Nephron progenitor cell (in vitro differentiated cells): ENCODE data around the gene NDUFAF4.
A peak's percentile ranks its signal among the peaks of the same experiment; 100 is the strongest.

ENCODE experiments used
- DNase-seq: peaks from one replicate; pipeline ENCODE4 v3.0.0; 2021
- H3K27ac Mint-ChIP-seq: 2 replicates; pipeline ENCODE4 v1.8.0; 2021; ENCODE audit warnings: mild to moderate bottlenecking, moderate library complexity, mixed read lengths
- H3K27me3 Mint-ChIP-seq: 2 replicates; pipeline ENCODE4 v1.8.0; 2021; ENCODE audit warnings: mild to moderate bottlenecking, low read depth, mixed read lengths; ENCODE audit not compliant: poor library complexity
- H3K36me3 Mint-ChIP-seq: 2 replicates; pipeline ENCODE4 v1.8.0; 2021; ENCODE audit warnings: low read depth, mixed read lengths
- H3K4me1 Mint-ChIP-seq: 2 replicates; pipeline ENCODE4 v1.8.0; 2021; ENCODE audit warnings: mixed read lengths
- H3K4me3 Mint-ChIP-seq: 2 replicates; pipeline ENCODE4 v1.8.0; 2021; ENCODE audit warnings: mild to moderate bottlenecking, moderate library complexity, mixed read lengths
- H3K9me3 Mint-ChIP-seq: 2 replicates; pipeline ENCODE4 v1.8.0; 2021; ENCODE audit warnings: mild to moderate bottlenecking, moderate library complexity, mixed read lengths
- CTCF ChIP-seq: fragments of 200-600 bp; sonication (generic); IDR thresholded peaks from 2 replicates; pipeline ENCODE4 v1.5.0; 2021; ENCODE audit warnings: antibody characterized with exemption

Gene NDUFAF4

DNA sequence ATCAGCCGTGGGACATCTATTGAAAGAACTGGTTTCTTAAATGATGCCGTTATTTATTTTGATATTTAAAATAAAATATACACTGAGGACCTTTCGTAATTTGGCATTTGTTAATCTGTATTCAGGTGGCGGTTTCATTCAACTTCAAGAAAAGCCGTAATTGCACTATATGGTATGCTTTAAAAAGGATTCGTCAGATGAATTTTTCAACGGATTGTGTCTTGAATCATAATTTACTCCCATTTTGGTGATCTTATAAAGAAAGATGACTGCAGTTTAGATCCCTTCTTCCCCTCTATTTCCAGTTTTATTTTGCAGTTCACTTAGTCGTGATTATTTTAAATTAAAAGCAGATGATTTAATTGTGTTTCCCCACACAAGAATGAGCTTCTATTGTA lies 27.6 kb upstream of the NDUFAF4 start:
- Mint-ChIP-seq H3K4me1 (peaks cover 18% of the 10 kb centered on the region), H3K36me3 (no peaks in the 10 kb centered on the region), H3K9me3 (no peaks in the 10 kb centered on the region), H3K27ac (no peak overlapping the region), H3K4me3 (peak overlapping the region; percentile 93), H3K27me3 (peaks cover 63% of the 10 kb centered on the region)
- DNase-seq, result no peak
- TF ChIP-seq CTCF, result no peak

DNA sequence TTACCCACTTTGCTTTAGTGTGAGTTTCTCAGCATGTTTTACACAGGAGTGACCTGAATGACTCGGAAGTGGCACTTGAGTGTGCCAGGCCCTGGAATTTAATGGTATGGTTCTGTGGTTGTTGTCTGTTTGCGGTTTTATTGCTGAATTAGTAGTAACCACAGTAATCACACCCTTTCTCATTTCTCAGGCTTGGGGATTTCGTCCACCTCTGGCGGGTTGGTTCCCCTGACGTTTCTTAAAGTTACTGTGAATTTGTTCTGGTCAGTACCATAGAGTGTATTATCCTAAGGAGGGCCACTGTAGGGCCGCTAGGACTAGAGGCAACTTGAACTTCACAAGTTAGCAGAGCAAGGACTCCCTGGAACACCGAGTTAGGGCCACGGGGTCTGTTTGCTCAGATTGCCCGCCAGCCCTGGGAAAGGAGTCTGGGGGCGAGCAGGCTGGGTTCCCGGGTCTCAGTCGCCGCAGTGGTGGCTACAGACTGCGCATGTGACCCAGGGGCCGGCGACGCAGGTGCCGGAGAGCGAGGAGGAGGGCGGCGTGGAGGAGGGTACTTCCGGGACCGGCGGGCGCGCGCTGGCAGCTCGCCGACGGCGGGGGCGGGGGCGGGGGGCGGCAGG lies 26.3 kb upstream of the NDUFAF4 start:
- peak overlapping the region; percentile 93 for H3K4me3 Mint-ChIP-seq
- no peak for TF ChIP-seq CTCF
- H3K4me1 Mint-ChIP-seq, result peaks cover 18% of the 10 kb centered on the region
- H3K27ac Mint-ChIP-seq, result no peak overlapping the region
- DNase-seq, result no peak
- peaks cover 67% of the 10 kb centered on the region for H3K27me3 Mint-ChIP-seq
- no peaks in the 10 kb centered on the region for H3K36me3 Mint-ChIP-seq
- H3K9me3 Mint-ChIP-seq, result no peaks in the 10 kb centered on the region

- TF ChIP-seq CTCF, result no peak
- Mint-ChIP-seq H3K27ac (no peak overlapping the region), H3K4me1 (peaks cover 18% of the 10 kb centered on the region), H3K36me3 (no peaks in the 10 kb centered on the region), H3K27me3 (peaks cover 64% of the 10 kb centered on the region), H3K9me3 (no peaks in the 10 kb centered on the region), H3K4me3 (peak overlapping the region; percentile 93)
- DNase-seq, result no peak
These were observed 25.7 kb upstream of the NDUFAF4 start for GRCh38 chr6:96923400-96923799.

DNA sequence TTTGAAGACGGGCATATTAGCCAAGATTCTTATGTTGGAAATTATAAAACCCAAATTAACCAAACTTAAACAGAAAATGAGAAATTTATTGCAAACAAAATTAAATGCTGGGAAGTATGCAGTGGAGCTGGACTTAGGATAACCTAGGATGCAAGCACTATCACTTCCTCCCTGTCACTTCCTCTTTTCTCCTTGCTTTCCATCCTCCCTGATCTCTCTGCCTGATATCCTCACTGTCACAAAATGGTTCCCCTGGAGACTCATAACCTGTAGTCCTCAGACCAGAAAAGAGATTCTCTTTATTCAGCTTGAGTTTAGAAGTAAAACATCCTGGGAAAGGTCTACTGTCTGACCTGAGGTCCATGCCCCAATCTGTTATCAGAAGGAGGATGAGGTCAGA lies 19.4 kb upstream of the NDUFAF4 start:
- no peak for DNase-seq
- Mint-ChIP-seq H3K4me3 (no peak overlapping the region), H3K27me3 (peaks cover 16% of the 10 kb centered on the region), H3K4me1 (no peaks in the 10 kb centered on the region), H3K9me3 (peaks cover 12% of the 10 kb centered on the region), H3K27ac (no peak overlapping the region), H3K36me3 (no peaks in the 10 kb centered on the region)
- TF ChIP-seq CTCF, result no peak

DNA sequence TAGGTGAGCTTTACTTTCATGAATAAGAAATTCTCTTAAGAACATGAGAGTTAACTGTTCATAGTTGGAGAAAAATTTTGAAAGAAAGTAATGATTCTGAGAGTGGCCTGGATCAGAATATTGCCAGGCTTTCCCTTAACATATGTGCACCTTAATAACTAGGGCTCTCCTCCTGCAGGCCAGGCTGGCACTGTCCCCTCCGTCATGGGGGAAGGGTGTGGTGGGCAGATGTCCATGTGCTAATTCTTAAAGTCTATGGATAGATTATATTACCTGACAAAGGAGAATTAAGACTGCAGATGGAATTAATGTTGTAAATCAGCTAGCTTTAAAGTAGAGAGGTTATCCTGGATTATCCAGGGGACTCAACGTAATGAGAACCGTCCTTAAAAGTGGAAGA lies 15.9 kb upstream of the NDUFAF4 start:
- Mint-ChIP-seq H3K27ac (no peak overlapping the region), H3K27me3 (peaks cover 11% of the 10 kb centered on the region), H3K4me1 (no peaks in the 10 kb centered on the region), H3K9me3 (peaks cover 12% of the 10 kb centered on the region), H3K36me3 (no peaks in the 10 kb centered on the region), H3K4me3 (no peak overlapping the region)
- TF ChIP-seq CTCF, result no peak
- no peak for DNase-seq

DNA sequence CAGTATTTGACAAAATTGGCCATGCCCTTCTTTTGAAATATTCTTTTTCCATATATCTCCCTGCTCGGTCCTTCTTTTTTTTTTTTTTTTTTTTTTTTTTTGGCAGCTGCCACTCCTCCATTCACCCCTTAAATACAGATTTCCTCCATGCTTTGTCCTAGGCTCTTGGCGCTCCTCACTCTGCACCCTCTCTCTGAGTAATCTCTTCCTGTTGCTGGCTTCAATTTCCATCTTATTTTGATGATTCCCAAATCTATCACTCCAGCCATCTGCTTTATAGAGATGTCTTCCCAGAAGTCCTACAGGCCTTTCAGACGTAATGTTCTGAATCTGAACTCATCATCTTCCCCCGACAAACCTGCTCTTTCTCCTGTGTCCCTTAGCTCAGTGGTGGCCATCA lies 14.1 kb upstream of the NDUFAF4 start:
- no peak for TF ChIP-seq CTCF
- Mint-ChIP-seq H3K4me3 (no peak overlapping the region), H3K27ac (no peak overlapping the region), H3K27me3 (peaks cover 23% of the 10 kb centered on the region), H3K9me3 (peaks cover 12% of the 10 kb centered on the region), H3K4me1 (no peaks in the 10 kb centered on the region), H3K36me3 (no peaks in the 10 kb centered on the region)
- no peak for DNase-seq
